Jurkat, Clone E6-1 (cell line): ENCODE measurements around the gene OR8D1.
"Not testable (repeated sequence)": the region's sequence is repeated elsewhere in the genome, so short reads cannot be mapped to it uniquely, and the experiment has no call there.

ENCODE experiments used
- DNase-seq: peaks from one replicate; pipeline ENCODE4 v3.0.0-alpha.2; 2011; ENCODE audit warnings: low read depth, low spot score
- H3K4me3 ChIP-seq: 2 replicates; pipeline ENCODE4 v1.5.1; 2011; ENCODE audit warnings: mild to moderate bottlenecking, low read length, control low read depth, moderate library complexity

Gene OR8D1

GRCh38 chr11:124297921-124298320 lies 15.8 kb downstream of the OR8D1 start:
- DNase-seq, result no peak
- no peak overlapping the region for H3K4me3 ChIP-seq

GRCh38 chr11:124296016-124296415 lies 17.7 kb downstream of the OR8D1 start:
- DNase-seq, result no peak
- no peak overlapping the region for H3K4me3 ChIP-seq

GRCh38 chr11:124294687-124295086 lies 19.1 kb downstream of the OR8D1 start:
- no peak overlapping the region for H3K4me3 ChIP-seq
- DNase-seq, result no peak

GRCh38 chr11:124285610-124286344 lies 28.0 kb downstream of the OR8D1 start:
- DNase-seq, result peak; percentile 10
- no peak overlapping the region for H3K4me3 ChIP-seq

- H3K4me3 ChIP-seq, result no peak overlapping the region
- no peak for DNase-seq
Measured at GRCh38 chr11:124278261-124278660, 35.5 kb downstream of the OR8D1 start.

GRCh38 chr11:124277804-124278203 lies 35.9 kb downstream of the OR8D1 start:
- DNase-seq, result peak; percentile 4
- H3K4me3 ChIP-seq, result no peak overlapping the region

GRCh38 chr11:124277207-124277606 lies 36.5 kb downstream of the OR8D1 start:
- H3K4me3 ChIP-seq, result no peak overlapping the region
- no peak for DNase-seq

GRCh38 chr11:124276081-124276480 lies 37.7 kb downstream of the OR8D1 start:
- peak; percentile 53 for DNase-seq
- no peak overlapping the region for H3K4me3 ChIP-seq

GRCh38 chr11:124274000-124274399 lies 39.7 kb downstream of the OR8D1 start:
- no peak overlapping the region for H3K4me3 ChIP-seq
- DNase-seq, result no peak

GRCh38 chr11:124270886-124271285 lies 42.9 kb downstream of the OR8D1 start:
- H3K4me3 ChIP-seq, DNase-seq: not testable (repeated sequence)

- not testable (repeated sequence) for DNase-seq, H3K4me3 ChIP-seq
Measured at GRCh38 chr11:124265041-124265440, 48.7 kb downstream of the OR8D1 start.

- no peak for DNase-seq
- H3K4me3 ChIP-seq, result no peak within 1 kb of the TSS
Measured at GRCh38 chr11:124256076-124256475, 57.7 kb downstream of the OR8D1 start, which contains the start of gene OR8G5. OR8G5 (plus strand) TSS chr11:124256376; CDS start chr11:124264932, 8,556 bp downstream.
